NCI-H774 (cell line): ENCODE results near the gene GIT2.

Experiments used
- DNase-seq: peaks from one replicate; lab custom pipeline; 2025; lab: John Stamatoyannopoulos, UW

The GIT2 gene

DNA sequence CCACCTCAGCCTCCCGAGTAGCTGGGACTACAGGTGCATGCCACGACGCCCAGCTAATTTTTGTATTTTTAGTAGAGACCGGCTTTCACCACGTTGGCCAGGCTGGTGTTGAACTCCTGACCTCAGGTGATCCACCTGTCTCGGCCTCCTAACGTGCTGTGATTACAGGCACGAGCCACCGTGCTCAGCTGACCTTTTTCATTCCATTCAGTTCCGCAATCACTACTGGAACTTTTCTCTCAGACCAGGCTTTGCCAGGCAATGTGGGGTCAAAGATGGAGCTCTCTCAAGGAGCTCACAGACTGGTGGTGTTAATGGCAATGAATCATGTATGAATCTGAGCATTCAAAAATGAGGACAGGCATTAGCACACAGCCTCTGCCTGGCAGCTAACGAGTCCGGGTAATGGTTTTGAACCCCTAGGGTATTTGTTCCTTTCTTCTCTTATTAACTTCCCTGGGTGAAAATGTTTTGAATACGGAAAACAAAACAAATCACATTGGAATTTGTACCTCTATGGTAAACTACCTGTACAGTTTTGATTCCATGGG, 105.5 kb downstream of the GIT2 start:
- DNase-seq = no peak

DNA sequence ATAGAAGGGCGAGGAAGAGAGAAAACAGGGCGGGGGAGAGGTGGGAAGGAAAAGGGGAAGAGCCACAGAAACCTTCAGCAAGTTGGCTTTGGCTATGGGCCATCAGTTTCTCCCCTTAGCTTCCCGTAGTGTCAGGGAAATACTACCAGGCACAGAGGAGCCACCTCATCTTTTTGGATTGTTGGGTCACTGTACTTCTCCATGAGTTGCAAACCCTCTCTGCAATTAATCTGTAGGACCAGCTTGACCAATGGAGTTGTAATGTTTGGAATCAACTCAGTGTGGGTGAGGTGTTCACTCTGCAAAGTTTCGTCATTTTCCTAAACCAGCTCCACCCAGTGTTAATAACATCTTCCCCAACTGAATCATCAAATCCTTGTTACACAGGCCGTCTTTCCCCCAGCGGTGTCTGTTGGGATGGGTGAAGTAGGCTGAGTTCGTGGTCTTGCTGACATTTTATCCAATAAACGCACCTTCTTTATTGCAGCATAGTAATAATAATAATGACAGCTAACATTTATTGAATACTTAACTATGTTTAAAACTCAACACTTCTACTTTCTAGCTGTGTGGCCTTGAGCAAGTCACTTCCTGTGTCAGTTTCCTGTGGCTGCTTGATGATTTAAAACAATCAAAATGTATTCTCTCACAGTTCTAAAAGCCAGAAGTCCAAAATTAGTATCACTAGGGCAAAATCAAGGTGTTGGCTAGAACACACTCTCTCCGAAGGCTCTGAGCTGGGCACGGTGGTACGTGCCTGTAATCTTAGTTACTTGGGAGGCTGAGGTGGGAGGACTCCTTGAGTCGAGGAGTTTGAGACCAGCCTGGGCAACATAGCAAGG, 107.8 kb downstream of the GIT2 start:
- DNase-seq = no peak

DNA sequence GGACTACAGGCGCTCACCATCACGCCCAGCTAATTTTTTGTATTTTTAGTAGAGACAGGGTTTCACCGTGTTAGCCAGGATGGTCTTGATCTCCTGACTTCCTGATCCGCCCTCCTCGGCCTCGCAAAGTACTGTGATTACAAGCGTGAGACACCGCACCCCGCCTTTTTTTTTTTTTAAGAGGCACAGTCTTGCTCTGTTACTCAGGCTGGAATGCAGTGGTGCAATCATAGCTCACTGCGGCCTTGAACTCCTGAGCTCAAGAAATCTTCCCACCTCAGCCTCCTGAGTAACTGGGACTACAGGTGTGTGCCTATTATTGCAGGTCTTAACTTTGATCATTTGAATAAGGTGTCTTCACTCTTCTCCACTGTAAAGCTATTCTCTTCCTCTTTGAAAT, 110.6 kb downstream of the GIT2 start:
- DNase-seq = no peak

DNA sequence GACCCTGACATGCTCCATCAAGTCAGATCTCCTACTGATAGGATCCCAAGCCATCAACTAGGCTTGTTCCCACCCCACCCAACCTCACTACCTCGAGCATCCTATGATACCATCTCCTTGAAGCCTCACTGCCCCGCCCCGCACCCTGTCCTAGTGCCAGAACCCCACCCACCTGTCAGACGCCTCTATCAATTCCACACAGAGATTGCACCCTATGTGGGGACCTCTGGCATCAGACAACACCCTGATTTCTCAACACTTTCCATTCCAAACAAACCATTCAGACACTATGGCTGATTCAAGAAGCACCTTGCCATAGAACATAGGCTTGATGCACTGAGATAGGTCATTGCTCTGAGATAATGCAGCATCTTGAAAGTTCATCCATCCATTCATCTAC, 112.7 kb downstream of the GIT2 start:
- no peak for DNase-seq

DNA sequence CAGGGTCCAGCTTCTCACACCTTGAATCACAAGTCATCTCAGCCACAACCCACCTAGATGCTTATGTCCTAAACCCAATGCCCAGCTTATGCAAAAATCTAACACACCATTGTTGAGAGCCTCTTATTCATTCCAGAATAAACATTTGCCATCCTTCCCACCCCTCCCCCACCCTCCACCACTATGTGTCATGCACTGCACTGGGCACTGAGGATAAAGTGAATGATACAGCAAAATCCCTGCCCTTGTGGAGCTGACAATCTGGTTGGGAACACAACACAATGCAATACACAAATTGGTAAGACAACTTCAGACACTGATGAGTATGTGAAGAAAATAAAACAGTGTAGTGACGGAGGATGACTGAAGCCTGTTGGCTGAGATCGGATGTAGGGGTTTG, 114.4 kb downstream of the GIT2 start:
- DNase-seq = no peak

DNA sequence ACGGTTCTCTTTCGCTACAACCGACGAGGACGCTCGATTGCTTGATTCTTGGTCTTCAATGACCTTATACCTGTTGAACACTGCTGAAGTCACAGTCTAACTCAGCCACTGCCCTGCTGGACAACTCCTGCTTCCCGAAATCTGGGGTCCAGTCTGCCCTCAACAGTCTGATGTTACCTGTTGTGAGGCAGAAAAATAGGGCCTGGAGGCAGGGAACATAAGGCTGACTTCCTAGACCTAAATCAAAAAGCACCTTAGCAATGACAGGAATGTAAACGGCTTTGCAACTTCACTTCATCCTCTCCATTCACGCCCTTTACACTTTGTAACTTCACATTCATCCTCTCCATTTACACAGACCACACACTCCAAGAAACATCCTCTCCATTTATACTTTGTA, 115.2 kb downstream of the GIT2 start:
- no peak for DNase-seq

DNA sequence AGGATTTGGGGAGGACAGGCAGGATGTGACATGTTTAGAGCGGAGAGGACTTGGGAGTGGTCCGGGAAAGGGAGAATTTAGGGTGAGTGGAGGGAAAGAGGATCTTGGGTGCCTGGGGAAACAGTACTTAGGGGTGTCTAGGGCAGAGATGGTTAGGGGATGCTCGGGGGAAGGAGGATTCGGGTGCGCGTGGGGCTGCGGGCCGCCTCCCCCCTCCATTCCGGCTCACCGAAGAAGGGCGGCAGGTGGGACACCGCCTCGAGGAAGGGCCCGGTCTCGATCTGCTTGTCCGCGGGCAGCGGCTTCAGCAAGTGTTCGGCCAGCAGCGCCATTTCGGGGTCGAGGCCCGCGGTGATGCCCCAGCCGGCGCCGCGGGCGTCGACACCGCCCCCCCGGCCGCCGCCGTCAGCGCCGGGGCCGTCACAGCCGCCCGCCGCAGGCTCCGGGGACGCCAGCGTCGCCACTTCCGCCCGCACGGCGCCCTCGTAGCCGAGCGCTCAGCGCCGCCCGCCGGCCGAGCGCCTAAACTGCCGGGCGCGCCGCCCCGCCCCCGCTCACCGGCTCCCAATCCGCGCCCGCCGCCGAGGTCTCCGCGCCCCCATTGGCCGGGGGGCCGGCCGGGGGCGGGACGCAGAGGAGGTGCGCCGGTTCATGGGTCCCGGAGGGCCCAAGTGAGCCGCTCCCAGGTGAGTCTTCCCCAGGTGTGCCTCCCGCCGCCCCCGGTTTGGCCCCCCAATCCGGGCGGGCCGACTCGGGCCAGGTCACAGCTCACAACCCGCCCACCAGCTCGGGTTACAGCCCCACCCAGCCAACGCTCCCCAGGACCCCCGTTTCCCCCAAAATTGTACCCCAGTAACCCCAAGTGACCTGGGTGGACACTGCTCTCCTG, 115.9 kb downstream of the GIT2 start, which contains the start of gene GLTP:
Gene GLTP (minus strand): TSS at position 499 of the 889 bp plus-strand sequence. CDS start 167 bp downstream, at position 332.
- DNase-seq = peak; percentile 96
